NCI-H1092 (cell line): ENCODE measurements around the gene C22orf23.
A peak's percentile ranks its signal among the peaks of the same experiment; 100 is the strongest.
"Not testable (repeated sequence)": the region's sequence is repeated elsewhere in the genome, so short reads cannot be mapped to it uniquely, and the experiment has no call there.

Source experiments
- DNase-seq: peaks from one replicate; lab custom pipeline; 2025; lab: John Stamatoyannopoulos, UW

The C22orf23 gene

GRCh38 chr22:37954686-37955085 lies 1.3 kb upstream of the C22orf23 start:
- no peak for DNase-seq

- DNase-seq: no peak
Measured at GRCh38 chr22:37953062-37953436, 352 bp downstream of the C22orf23 start.

- DNase-seq: not testable (repeated sequence)
Measured at GRCh38 chr22:37952629-37953028, 772 bp downstream of the C22orf23 start.

GRCh38 chr22:37951305-37951704 lies 2.1 kb downstream of the C22orf23 start:
- no peak for DNase-seq

GRCh38 chr22:37947142-37947795 lies 6.1 kb downstream of the C22orf23 start:
- not testable (repeated sequence) for DNase-seq

GRCh38 chr22:37944423-37944822 lies 9.0 kb downstream of the C22orf23 start:
- DNase-seq: not testable (repeated sequence)

- DNase-seq: no peak
Measured at GRCh38 chr22:37943825-37944198, 9.6 kb downstream of the C22orf23 start.

- no peak for DNase-seq
Measured at GRCh38 chr22:37943136-37943824, 10.1 kb downstream of the C22orf23 start.

GRCh38 chr22:37942133-37942532 lies 11.3 kb downstream of the C22orf23 start:
- no peak for DNase-seq

GRCh38 chr22:37940698-37941376 lies 12.6 kb downstream of the C22orf23 start:
- DNase-seq: no peak

- DNase-seq: peak; percentile 47
Measured at GRCh38 chr22:37933711-37934376, 19.6 kb downstream of the C22orf23 start.

- no peak for DNase-seq
Measured at GRCh38 chr22:37932821-37933578, 20.4 kb downstream of the C22orf23 start.

GRCh38 chr22:37932401-37932800 lies 21.0 kb downstream of the C22orf23 start:
- no peak for DNase-seq

- DNase-seq: no peak
Measured at GRCh38 chr22:37931893-37932389, 21.5 kb downstream of the C22orf23 start.

GRCh38 chr22:37930952-37931440 lies 22.4 kb downstream of the C22orf23 start:
- DNase-seq: no peak

GRCh38 chr22:37930270-37930951 lies 23.0 kb downstream of the C22orf23 start:
- no peak for DNase-seq

GRCh38 chr22:37929390-37929789 lies 24.0 kb downstream of the C22orf23 start:
- no peak for DNase-seq

GRCh38 chr22:37927637-37927936 lies 25.8 kb downstream of the C22orf23 start:
- DNase-seq: no peak

- DNase-seq: no peak
Measured at GRCh38 chr22:37926771-37927636, 26.4 kb downstream of the C22orf23 start.

- no peak for DNase-seq
Measured at GRCh38 chr22:37926358-37926757, 27.0 kb downstream of the C22orf23 start.
